Loucy (cell line): ENCODE data around the gene CFHR2.

ENCODE experiments used
- EZH2phosphoT487 ChIP-seq: fragments of 200-600 bp; IDR thresholded peaks from 2 replicates; pipeline ENCODE4 v1.6.1; 2018; ENCODE audit warnings: antibody characterized with exemption, mild to moderate bottlenecking, moderate library complexity, borderline replicate concordance
- TF ChIP-seq, protein P1 (sequence below): fragments of 200-600 bp; sonication (generic); conservative IDR thresholded peaks from 2 replicates; pipeline ENCODE4 v1.5.1; 2014; ENCODE audit warnings: mild to moderate bottlenecking, antibody characterized with exemption, low read length

DNA sequence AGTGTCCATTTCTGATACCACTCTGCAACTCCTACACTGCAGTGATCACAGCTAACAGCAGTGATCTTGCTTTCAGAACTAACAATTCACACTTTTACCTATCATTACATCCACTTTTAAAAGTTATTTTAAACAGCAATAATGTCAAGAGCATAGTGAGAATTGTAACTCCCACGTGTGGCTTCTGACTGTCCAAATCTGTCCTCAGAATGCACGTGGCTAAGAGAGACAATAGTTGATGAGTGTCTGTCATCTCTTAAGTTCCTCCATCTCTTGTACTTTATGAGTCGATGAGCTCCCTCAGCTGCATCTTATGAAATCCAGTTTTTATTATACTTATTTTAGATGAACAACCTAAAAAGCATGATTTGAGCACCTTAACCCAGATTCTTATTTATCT is 17.3 kb downstream of the CFHR2 start:
- TF ChIP-seq, protein P1, sequence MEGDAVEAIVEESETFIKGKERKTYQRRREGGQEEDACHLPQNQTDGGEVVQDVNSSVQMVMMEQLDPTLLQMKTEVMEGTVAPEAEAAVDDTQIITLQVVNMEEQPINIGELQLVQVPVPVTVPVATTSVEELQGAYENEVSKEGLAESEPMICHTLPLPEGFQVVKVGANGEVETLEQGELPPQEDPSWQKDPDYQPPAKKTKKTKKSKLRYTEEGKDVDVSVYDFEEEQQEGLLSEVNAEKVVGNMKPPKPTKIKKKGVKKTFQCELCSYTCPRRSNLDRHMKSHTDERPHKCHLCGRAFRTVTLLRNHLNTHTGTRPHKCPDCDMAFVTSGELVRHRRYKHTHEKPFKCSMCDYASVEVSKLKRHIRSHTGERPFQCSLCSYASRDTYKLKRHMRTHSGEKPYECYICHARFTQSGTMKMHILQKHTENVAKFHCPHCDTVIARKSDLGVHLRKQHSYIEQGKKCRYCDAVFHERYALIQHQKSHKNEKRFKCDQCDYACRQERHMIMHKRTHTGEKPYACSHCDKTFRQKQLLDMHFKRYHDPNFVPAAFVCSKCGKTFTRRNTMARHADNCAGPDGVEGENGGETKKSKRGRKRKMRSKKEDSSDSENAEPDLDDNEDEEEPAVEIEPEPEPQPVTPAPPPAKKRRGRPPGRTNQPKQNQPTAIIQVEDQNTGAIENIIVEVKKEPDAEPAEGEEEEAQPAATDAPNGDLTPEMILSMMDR, result no peak
- TF ChIP-seq EZH2phosphoT487, result no peak
